K562 treated with DMSO at 1 percent for 24 hours (cell line): ENCODE results near the gene RPS13. TPM values are rescaled to one million over a fixed set of nuclear protein-coding genes. Genes with fewer than 3 reads are reported as not detected.

Experiments used
- total RNA-seq: library from RNA; unstranded; fragments of 300-600 nt; gene quantifications from 2 replicates; pipeline ENCODE4 v1.2.3, GENCODE V29; 2022; ENCODE audit warnings: low read depth; ENCODE audit not compliant: insufficient read depth

The RPS13 gene
- 1,885 and 1,897 TPM in 2 replicates for total RNA-seq

DNA sequence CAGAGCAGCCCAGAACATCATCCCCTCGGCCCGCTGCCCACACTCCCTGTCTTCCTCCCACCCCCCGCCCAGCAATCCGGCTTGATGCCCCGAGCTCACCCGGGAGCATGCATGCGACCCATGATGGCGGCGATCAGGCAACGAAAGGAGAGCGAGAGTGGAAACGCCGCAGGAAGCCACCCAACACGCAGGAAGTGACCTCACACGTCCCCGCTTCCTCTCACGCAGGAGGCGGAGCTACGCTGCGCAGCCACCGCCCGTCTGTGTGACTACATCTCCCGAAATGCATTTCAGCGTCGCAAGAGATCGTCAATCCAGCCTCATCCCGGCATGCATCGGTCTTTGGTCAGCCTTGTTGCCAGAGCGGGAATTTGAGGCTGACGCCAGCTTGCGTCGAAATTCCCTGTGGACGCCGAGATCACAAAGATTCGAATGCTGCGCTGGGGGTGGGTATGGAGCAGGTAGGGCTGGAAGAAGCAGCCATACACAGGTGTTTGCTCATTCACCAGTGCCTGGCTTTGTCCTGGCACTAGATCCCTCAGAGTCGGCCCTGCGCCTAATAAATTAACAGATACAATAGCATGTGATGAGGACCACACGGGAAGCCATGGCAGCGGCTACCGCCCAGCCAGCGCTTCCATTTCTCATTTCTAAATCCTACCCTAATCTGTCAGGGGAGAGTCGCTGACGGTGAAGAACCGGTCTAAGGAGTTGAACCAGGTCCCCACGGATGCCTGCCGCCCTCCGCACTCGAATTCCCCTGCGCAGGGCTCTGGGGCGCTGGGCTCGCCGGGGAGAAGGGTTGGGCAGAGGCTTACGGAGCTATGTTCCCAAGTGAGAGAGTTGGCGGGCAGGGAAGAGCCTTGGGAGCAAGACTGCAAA, at the start of gene RPS13:
Gene RPS13, minus strand, starts transcription at position 148 of the 882 bp plus-strand sequence. Its CDS starts 26 bp downstream, at position 122.

Other genes with a start within 250 kb of the RPS13 start
- 0.10 TPM in 1 of 2 replicates, not detected in the other for gene PLEKHA7, start 63.3 kb downstream of the RPS13 start, total RNA-seq
- 6.0 and 8.4 TPM in 2 replicates for gene PIK3C2A, start 130.3 kb upstream of the RPS13 start, total RNA-seq
- 106 and 109 TPM in 2 replicates for gene NUCB2, start 199.1 kb upstream of the RPS13 start, total RNA-seq